Pons (tissue), 1 donor: Measurements from ENCODE around the gene SMTNL2.
"Not testable (repeated sequence)": the region's sequence is repeated elsewhere in the genome, so short reads cannot be mapped to it uniquely, and the experiment has no call there.

Experiments
- DNase-seq: peaks from one replicate; pipeline ENCODE4 v3.0.0-alpha.2; 2016; ENCODE audit warnings: low spot score

The SMTNL2 gene

GRCh38 chr17:4634976-4635375 is 50.6 kb downstream of the SMTNL2 start:
- DNase-seq: no peak

- DNase-seq: peak; percentile 51
Measured at GRCh38 chr17:4635823-4636375, 51.6 kb downstream of the SMTNL2 start.

- DNase-seq: no peak
Measured at GRCh38 chr17:4636474-4637100, 52.3 kb downstream of the SMTNL2 start.

GRCh38 chr17:4638766-4639165 is 54.4 kb downstream of the SMTNL2 start:
- not testable (repeated sequence) for DNase-seq

GRCh38 chr17:4639301-4640059 is 55.2 kb downstream of the SMTNL2 start:
- DNase-seq: not testable (repeated sequence)

- DNase-seq: not testable (repeated sequence)
Measured at GRCh38 chr17:4640569-4641188, 56.4 kb downstream of the SMTNL2 start.

- DNase-seq: no peak
Measured at GRCh38 chr17:4641297-4642195, 57.2 kb downstream of the SMTNL2 start, which contains the start of gene ALOX15. ALOX15 (minus strand) TSS chr17:4641678; CDS start chr17:4641651, 27 bp downstream.

GRCh38 chr17:4642286-4642685 is 58.0 kb downstream of the SMTNL2 start:
- no peak for DNase-seq

- DNase-seq: no peak
Measured at GRCh38 chr17:4643676-4644075, 59.3 kb downstream of the SMTNL2 start.

GRCh38 chr17:4645642-4646041 is 61.3 kb downstream of the SMTNL2 start:
- peak; percentile 45 for DNase-seq

GRCh38 chr17:4648741-4649140 is 64.4 kb downstream of the SMTNL2 start:
- peak; percentile 68 for DNase-seq

GRCh38 chr17:4652997-4653396 is 68.7 kb downstream of the SMTNL2 start:
- DNase-seq: no peak

GRCh38 chr17:4655933-4656332 is 71.6 kb downstream of the SMTNL2 start:
- not testable (repeated sequence) for DNase-seq

- no peak for DNase-seq
Measured at GRCh38 chr17:4657678-4658077, 73.3 kb downstream of the SMTNL2 start.
